Right atrium auricular region (tissue), 2 donors: ENCODE measurements around the gene SDR42E1. TPM values are rescaled to one million over a fixed set of nuclear protein-coding genes. Genes with fewer than 3 reads are reported as not detected.

Source experiments
- DNase-seq: peaks from one replicate; pipeline ENCODE4 v3.0.0-alpha.2; 2019; ENCODE audit warnings: low spot score
- H3K27ac ChIP-seq, 2 donors: fragments of 200-600 bp; sonication (generic); 1 replicate in 1 of 2; 2 replicates in 1 of 2; pipeline ENCODE4 v1.5.1; 2016 to 2019
- H3K27me3 ChIP-seq, 2 donors: fragments of 200-600 bp; sonication (generic); one replicate each; pipeline versions ENCODE4 v1.5.1 to v1.6.0; 2017 to 2019
- H3K36me3 ChIP-seq: fragments of 200-600 bp; sonication (generic); one replicate; pipeline ENCODE4 v1.5.1; 2016
- H3K4me1 ChIP-seq, 2 donors: fragments of 200-600 bp; sonication (generic); one replicate each; pipeline versions ENCODE4 v1.5.1 to v1.6.0; 2017 to 2019
- H3K4me3 ChIP-seq, 2 donors: fragments of 200-600 bp; sonication (generic); 1 replicate in 1 of 2; 2 replicates in 1 of 2; pipeline ENCODE4 v1.5.1; 2017 to 2019; ENCODE audit warnings: mild to moderate bottlenecking in 1 of 2, moderate library complexity in 1 of 2
- H3K9me3 ChIP-seq, 2 donors: fragments of 200-600 bp; sonication (generic); one replicate each; pipeline ENCODE4 v1.5.1; 2019
- CTCF ChIP-seq, 2 donors: fragments of 200-600 bp; sonication (generic); IDR thresholded peaks; one replicate each; pipeline ENCODE4 v1.5.1; 2019; ENCODE audit warnings: antibody characterized with exemption in 2 of 2
- total RNA-seq, 2 donors: library from RNA; depleted of rRNA; stranded (reverse); fragments of >200 nt; gene quantifications; one replicate each; pipeline ENCODE4 v1.1.0, GENCODE V29; 2016

Gene SDR42E1
- total RNA-seq, 2 donors from 2014 or later, result 0.11 to 0.90 TPM

- DNase-seq, result no peak
- Histone ChIP-seq H3K4me1 (no peaks in the 10 kb centered on the region), H3K4me3 (no peak overlapping the region), H3K36me3 (no peaks in the 10 kb centered on the region), H3K9me3 (peaks cover 0 to 36% of the 10 kb centered on the region in 2 donors), H3K27me3 (no peaks in the 10 kb centered on the region), H3K27ac (no peak overlapping the region)
- TF ChIP-seq CTCF (IDR thresholded peaks at IDR 0.05), result no peak
Observed at GRCh38 chr16:81971853-81972252, 39.4 kb downstream of the SDR42E1 start.

GRCh38 chr16:81967358-81967757 is 43.9 kb downstream of the SDR42E1 start:
- Histone ChIP-seq H3K4me3 (no peak overlapping the region), H3K36me3 (no peaks in the 10 kb centered on the region), H3K4me1 (no peaks in the 10 kb centered on the region), H3K27ac (no peak overlapping the region), H3K9me3 (peaks cover 0 to 19% of the 10 kb centered on the region in 2 donors), H3K27me3 (no peaks in the 10 kb centered on the region)
- TF ChIP-seq CTCF (IDR thresholded peaks at IDR 0.05), result no peak
- no peak for DNase-seq

GRCh38 chr16:81964808-81965207 is 46.5 kb downstream of the SDR42E1 start:
- Histone ChIP-seq H3K4me3 (no peak overlapping the region), H3K9me3 (no peaks in the 10 kb centered on the region), H3K4me1 (no peaks in the 10 kb centered on the region), H3K27me3 (no peaks in the 10 kb centered on the region), H3K36me3 (no peaks in the 10 kb centered on the region), H3K27ac (no peak overlapping the region)
- no peak for TF ChIP-seq CTCF (IDR thresholded peaks at IDR 0.05)
- no peak for DNase-seq

GRCh38 chr16:81956213-81956948 is 54.9 kb downstream of the SDR42E1 start:
- H3K27me3 ChIP-seq, result no peaks in the 10 kb centered on the region
- H3K9me3 ChIP-seq, result peaks cover 0 to 10% of the 10 kb centered on the region in 2 donors
- H3K4me3 ChIP-seq, result no peak overlapping the region
- no peak overlapping the region for H3K27ac ChIP-seq
- no peaks in the 10 kb centered on the region for H3K36me3 ChIP-seq
- DNase-seq, result no peak
- H3K4me1 ChIP-seq, result no peaks in the 10 kb centered on the region
- TF ChIP-seq CTCF (IDR thresholded peaks at IDR 0.05), result no peak

- H3K4me3 ChIP-seq, result no peak overlapping the region
- no peak for TF ChIP-seq CTCF (IDR thresholded peaks at IDR 0.05)
- H3K9me3 ChIP-seq, result peaks cover 0 to 22% of the 10 kb centered on the region in 2 donors
- peaks cover 9% of the 10 kb centered on the region for H3K36me3 ChIP-seq
- H3K27ac ChIP-seq, result no peak overlapping the region
- H3K27me3 ChIP-seq, result no peaks in the 10 kb centered on the region
- no peak for DNase-seq
- no peaks in the 10 kb centered on the region for H3K4me1 ChIP-seq
Observed at GRCh38 chr16:81951564-81951963, 59.7 kb downstream of the SDR42E1 start.

GRCh38 chr16:81946206-81946605 is 65.1 kb downstream of the SDR42E1 start:
- DNase-seq, result no peak
- peaks cover 0 to 9% of the 10 kb centered on the region in 2 donors for H3K9me3 ChIP-seq
- TF ChIP-seq CTCF (IDR thresholded peaks at IDR 0.05), result no peak
- H3K27ac ChIP-seq, result no peak overlapping the region
- no peaks in the 10 kb centered on the region for H3K4me1 ChIP-seq
- no peaks in the 10 kb centered on the region for H3K27me3 ChIP-seq
- H3K4me3 ChIP-seq, result no peak overlapping the region
- peaks cover 15% of the 10 kb centered on the region for H3K36me3 ChIP-seq
